Stimulated activated CD4-positive, alpha-beta T cell treated with anti-CD3 and anti-CD28 coated beads, Interleukin-1b, Interleukin-23, amount 100 ng/mL, for 1 hour (primary cell): Measurements from ENCODE around the gene PKD1L1.

Source experiments
- DNase-seq, 2 donors: peaks; one replicate each; pipeline ENCODE4 v3.0.0-alpha.2; 2020; ENCODE audit warnings: low read depth in 2 of 2

Gene PKD1L1

GRCh38 chr7:47905076-47905920, 43.0 kb downstream of the PKD1L1 start:
- DNase-seq, result no peak

GRCh38 chr7:47902013-47902412, 46.3 kb downstream of the PKD1L1 start:
- DNase-seq, result no peak

GRCh38 chr7:47901542-47901941, 46.7 kb downstream of the PKD1L1 start:
- DNase-seq, result no peak

- no peak for DNase-seq
Observed at GRCh38 chr7:47897831-47898230, 50.4 kb downstream of the PKD1L1 start.

- no peak for DNase-seq
Observed at GRCh38 chr7:47896809-47897423, 51.4 kb downstream of the PKD1L1 start.

GRCh38 chr7:47895026-47895425, 53.2 kb downstream of the PKD1L1 start:
- DNase-seq, result no peak

GRCh38 chr7:47893721-47894365, 54.4 kb downstream of the PKD1L1 start:
- no peak for DNase-seq

GRCh38 chr7:47893238-47893637, 55.0 kb downstream of the PKD1L1 start:
- DNase-seq, result no peak

- no peak for DNase-seq
Observed at GRCh38 chr7:47890606-47891005, 57.7 kb downstream of the PKD1L1 start.

- no peak for DNase-seq
Observed at GRCh38 chr7:47890125-47890524, 58.1 kb downstream of the PKD1L1 start.

GRCh38 chr7:47889723-47890122, 58.5 kb downstream of the PKD1L1 start:
- no peak for DNase-seq

GRCh38 chr7:47888371-47889265, 59.6 kb downstream of the PKD1L1 start:
- DNase-seq, result no peak

- no peak for DNase-seq
Observed at GRCh38 chr7:47887016-47887640, 61.1 kb downstream of the PKD1L1 start.

GRCh38 chr7:47885987-47886811, 62.1 kb downstream of the PKD1L1 start:
- DNase-seq, result no peak

GRCh38 chr7:47885309-47885986, 62.8 kb downstream of the PKD1L1 start:
- DNase-seq, result no peak

GRCh38 chr7:47884675-47885074, 63.6 kb downstream of the PKD1L1 start:
- no peak for DNase-seq

GRCh38 chr7:47882635-47883034, 65.6 kb downstream of the PKD1L1 start:
- DNase-seq, result no peak

GRCh38 chr7:47881256-47881655, 67.0 kb downstream of the PKD1L1 start:
- no peak for DNase-seq

GRCh38 chr7:47878662-47879061, 69.6 kb downstream of the PKD1L1 start:
- DNase-seq, result no peak

- no peak for DNase-seq
Observed at GRCh38 chr7:47877336-47877735, 70.9 kb downstream of the PKD1L1 start.
